ENCODE data around the gene HCK. TPM values are rescaled to one million over a fixed set of nuclear protein-coding genes. Genes with fewer than 3 reads are reported as not detected.

The HCK gene
- total and polyA plus RNA-seq, 2 donors (not counting 1 experiment from before 2014, with no cell fraction given) = not detected

DNA sequence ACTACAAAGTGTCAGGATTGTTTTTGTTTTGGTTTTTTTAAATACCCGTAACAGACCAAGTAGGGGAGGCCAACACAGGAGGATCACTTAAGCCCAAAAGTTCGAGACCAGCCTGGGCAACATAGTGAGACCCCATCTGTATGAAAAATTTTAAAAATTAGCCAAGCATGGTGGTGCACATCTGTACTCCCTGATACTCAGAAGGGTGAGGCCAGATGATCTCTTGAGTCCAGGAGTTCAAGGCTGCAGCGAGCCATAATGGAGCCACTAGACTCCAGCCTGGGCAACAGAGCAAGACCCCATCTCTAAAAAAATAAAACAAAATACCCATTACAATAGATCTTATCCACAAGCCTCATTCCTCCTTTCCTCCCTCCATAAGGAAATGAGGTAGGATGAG lies 28.7 kb downstream of the HCK start:
- H3K27me3 ChIP-seq (ENCODE audit: control insufficient read depth, insufficient read depth, low read length) = peaks cover 9% of the 10 kb centered on the region

DNA sequence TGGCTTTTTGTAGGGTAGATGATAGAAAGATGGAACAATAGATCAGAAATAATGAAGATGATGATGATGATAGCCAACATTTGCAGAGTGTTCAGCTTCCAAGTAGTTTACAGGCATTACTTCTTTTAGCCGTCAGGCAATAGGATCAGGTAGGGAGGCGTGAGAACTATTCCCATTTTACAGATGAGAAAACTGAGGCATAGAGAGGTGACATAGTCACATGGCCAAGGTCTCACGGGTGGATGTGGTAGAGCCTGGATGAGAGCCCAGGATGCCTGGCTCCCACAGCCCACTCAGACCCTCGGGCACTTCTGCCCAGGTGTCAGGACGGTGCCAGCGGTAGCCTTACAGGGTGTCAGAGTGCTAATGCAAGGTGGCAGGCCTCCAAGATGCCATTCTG lies 31.4 kb downstream of the HCK start:
- Histone ChIP-seq H3K4me2 (ENCODE audit: extremely low read depth, insufficient read depth, low read length) (no peak overlapping the region), H3K4me3 (replicated peaks in 1 of 4; ENCODE audit: control extremely low read depth in 1 of 4, insufficient read depth in 1 of 4, low read depth in 3 of 4, low read length in 4 of 4) (no peak overlapping the region), H3K36me3 (ENCODE audit: control insufficient read depth, insufficient read depth, low read length) (no peaks in the 10 kb centered on the region), H2AFZ (ENCODE audit: low read length) (no peak overlapping the region), H3K9ac (ENCODE audit: insufficient read depth, low read length) (no peak overlapping the region), H3K27ac (ENCODE audit: insufficient read depth, low read length) (no peak overlapping the region), H3K27me3 (ENCODE audit: control insufficient read depth, insufficient read depth, low read length) (peaks cover 9% of the 10 kb centered on the region), H3K4me1 (ENCODE audit: control insufficient read depth, extremely low read depth, insufficient read depth, low read length) (no peaks in the 10 kb centered on the region), H4K20me1 (ENCODE audit: control insufficient read depth, extremely low read depth, insufficient read depth, low read length) (no peaks in the 10 kb centered on the region), H3K9me3 (ENCODE audit: control insufficient read depth, insufficient read depth, low read depth, low read length) (no peaks in the 10 kb centered on the region), H3K79me2 (ENCODE audit: control insufficient read depth, insufficient read depth, low read length) (no peaks in the 10 kb centered on the region)
- no peak for DNase-seq (ENCODE audit: low read depth in 2 of 2)
- no peak for TF ChIP-seq EZH2 (IDR thresholded peaks at IDR 0.05; ENCODE audit: low read length, missing control alignments)
- TF ChIP-seq, protein P1, sequence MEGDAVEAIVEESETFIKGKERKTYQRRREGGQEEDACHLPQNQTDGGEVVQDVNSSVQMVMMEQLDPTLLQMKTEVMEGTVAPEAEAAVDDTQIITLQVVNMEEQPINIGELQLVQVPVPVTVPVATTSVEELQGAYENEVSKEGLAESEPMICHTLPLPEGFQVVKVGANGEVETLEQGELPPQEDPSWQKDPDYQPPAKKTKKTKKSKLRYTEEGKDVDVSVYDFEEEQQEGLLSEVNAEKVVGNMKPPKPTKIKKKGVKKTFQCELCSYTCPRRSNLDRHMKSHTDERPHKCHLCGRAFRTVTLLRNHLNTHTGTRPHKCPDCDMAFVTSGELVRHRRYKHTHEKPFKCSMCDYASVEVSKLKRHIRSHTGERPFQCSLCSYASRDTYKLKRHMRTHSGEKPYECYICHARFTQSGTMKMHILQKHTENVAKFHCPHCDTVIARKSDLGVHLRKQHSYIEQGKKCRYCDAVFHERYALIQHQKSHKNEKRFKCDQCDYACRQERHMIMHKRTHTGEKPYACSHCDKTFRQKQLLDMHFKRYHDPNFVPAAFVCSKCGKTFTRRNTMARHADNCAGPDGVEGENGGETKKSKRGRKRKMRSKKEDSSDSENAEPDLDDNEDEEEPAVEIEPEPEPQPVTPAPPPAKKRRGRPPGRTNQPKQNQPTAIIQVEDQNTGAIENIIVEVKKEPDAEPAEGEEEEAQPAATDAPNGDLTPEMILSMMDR (conservative IDR thresholded peaks at IDR 0.05 in 1 of 2, IDR thresholded peaks at IDR 0.05 in 1 of 2; ENCODE audit: low read depth in 1 of 2, low read length in 2 of 2) = no peak

More for the DNA sequence above, 28.7 kb downstream of the HCK start:
- H3K9ac ChIP-seq (ENCODE audit: insufficient read depth, low read length) = no peak overlapping the region
- DNase-seq (ENCODE audit: low read depth in 2 of 2) = no peak
- no peak overlapping the region for H3K4me3 ChIP-seq (replicated peaks in 1 of 4; ENCODE audit: control extremely low read depth in 1 of 4, insufficient read depth in 1 of 4, low read depth in 3 of 4, low read length in 4 of 4)
- no peak overlapping the region for H3K27ac ChIP-seq (ENCODE audit: insufficient read depth, low read length)
- TF ChIP-seq, protein P1 (conservative IDR thresholded peaks at IDR 0.05 in 1 of 2, IDR thresholded peaks at IDR 0.05 in 1 of 2; ENCODE audit: low read depth in 1 of 2, low read length in 2 of 2) = no peak
- TF ChIP-seq EZH2 (IDR thresholded peaks at IDR 0.05; ENCODE audit: low read length, missing control alignments) = no peak
- no peak overlapping the region for H2AFZ ChIP-seq (ENCODE audit: low read length)
- H4K20me1 ChIP-seq (ENCODE audit: control insufficient read depth, extremely low read depth, insufficient read depth, low read length) = no peaks in the 10 kb centered on the region
- H3K9me3 ChIP-seq (ENCODE audit: control insufficient read depth, insufficient read depth, low read depth, low read length) = no peaks in the 10 kb centered on the region
- H3K79me2 ChIP-seq (ENCODE audit: control insufficient read depth, insufficient read depth, low read length) = no peaks in the 10 kb centered on the region
- no peaks in the 10 kb centered on the region for H3K4me1 ChIP-seq (ENCODE audit: control insufficient read depth, extremely low read depth, insufficient read depth, low read length)
- H3K36me3 ChIP-seq (ENCODE audit: control insufficient read depth, insufficient read depth, low read length) = no peaks in the 10 kb centered on the region
- no peak overlapping the region for H3K4me2 ChIP-seq (ENCODE audit: extremely low read depth, insufficient read depth, low read length)

DNA sequence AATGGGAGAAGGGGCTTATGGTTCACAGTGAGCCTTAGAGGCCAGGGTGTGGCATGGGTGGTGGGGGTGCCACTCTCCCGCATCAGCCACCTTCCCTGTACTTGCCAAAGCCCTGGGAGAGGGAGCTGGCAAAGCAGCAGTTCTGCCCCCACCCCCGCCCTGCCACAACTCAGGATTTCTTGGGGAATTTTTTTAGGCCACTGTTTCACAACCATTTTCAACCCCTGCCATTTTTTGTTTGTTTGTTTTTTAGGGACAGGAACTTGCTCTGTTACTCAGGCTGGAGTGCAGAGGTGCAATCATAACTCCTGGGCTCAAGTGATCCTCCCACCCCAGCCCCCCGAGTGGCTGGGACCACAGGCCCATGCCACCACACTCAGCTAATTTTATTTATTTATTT lies 35.0 kb downstream of the HCK start:
- no peak overlapping the region for H3K4me3 ChIP-seq (replicated peaks in 1 of 4; ENCODE audit: control extremely low read depth in 1 of 4, insufficient read depth in 1 of 4, low read depth in 3 of 4, low read length in 4 of 4)
- DNase-seq (ENCODE audit: low read depth in 2 of 2) = no peak
- H3K79me2 ChIP-seq (ENCODE audit: control insufficient read depth, insufficient read depth, low read length) = no peaks in the 10 kb centered on the region
- no peak overlapping the region for H2AFZ ChIP-seq (ENCODE audit: low read length)
- H3K4me2 ChIP-seq (ENCODE audit: extremely low read depth, insufficient read depth, low read length) = no peak overlapping the region
- H3K27ac ChIP-seq (ENCODE audit: insufficient read depth, low read length) = no peak overlapping the region
- H3K27me3 ChIP-seq (ENCODE audit: control insufficient read depth, insufficient read depth, low read length) = peaks cover 7% of the 10 kb centered on the region
- TF ChIP-seq EZH2 (IDR thresholded peaks at IDR 0.05; ENCODE audit: low read length, missing control alignments) = no peak
- TF ChIP-seq, protein P1 (conservative IDR thresholded peaks at IDR 0.05 in 1 of 2, IDR thresholded peaks at IDR 0.05 in 1 of 2; ENCODE audit: low read depth in 1 of 2, low read length in 2 of 2) = no peak
- no peak overlapping the region for H3K9ac ChIP-seq (ENCODE audit: insufficient read depth, low read length)
- no peaks in the 10 kb centered on the region for H3K9me3 ChIP-seq (ENCODE audit: control insufficient read depth, insufficient read depth, low read depth, low read length)
- no peaks in the 10 kb centered on the region for H3K4me1 ChIP-seq (ENCODE audit: control insufficient read depth, extremely low read depth, insufficient read depth, low read length)
- H4K20me1 ChIP-seq (ENCODE audit: control insufficient read depth, extremely low read depth, insufficient read depth, low read length) = no peaks in the 10 kb centered on the region
- no peaks in the 10 kb centered on the region for H3K36me3 ChIP-seq (ENCODE audit: control insufficient read depth, insufficient read depth, low read length)
